Transverse colon (tissue), 4 donors: ENCODE measurements around the gene NBDY. TPM values are rescaled to one million over a fixed set of nuclear protein-coding genes. Genes with fewer than 3 reads are reported as not detected.

Experiments
- DNase-seq: peaks from one replicate; pipeline ENCODE4 v3.0.0-alpha.2; 2019
- H3K27ac ChIP-seq, 4 donors: fragments of 200-600 bp; sonication (generic); 2 replicates each; pipeline ENCODE4 v1.5.1; 2016 to 2018; ENCODE audit warnings: inconsistent platforms in 4 of 4
- H3K27me3 ChIP-seq: fragments of 200-600 bp; sonication (generic); 2 replicates; pipeline ENCODE4 v1.5.1; 2017; ENCODE audit warnings: inconsistent platforms
- H3K36me3 ChIP-seq, 4 donors: fragments of 200-600 bp; sonication (generic); 2 replicates each; pipeline ENCODE4 v1.5.1; 2017 to 2019; ENCODE audit warnings: inconsistent platforms in 4 of 4
- H3K4me1 ChIP-seq, 4 donors: fragments of 200-600 bp; sonication (generic); 2 replicates each; pipeline ENCODE4 v1.5.1; 2017 to 2020; ENCODE audit warnings: inconsistent platforms in 4 of 4
- H3K4me3 ChIP-seq, 4 donors: fragments of 200-600 bp; sonication (generic); 1 replicate in 1 of 4; 2 replicates in 3 of 4; pipeline versions ENCODE4 v1.5.1 to v1.6.1; 2017 to 2019; ENCODE audit warnings: inconsistent platforms in 4 of 4
- H3K9me3 ChIP-seq, 2 donors: fragments of 200-600 bp; sonication (generic); 2 replicates each; pipeline ENCODE4 v1.5.1; 2017 to 2019; ENCODE audit warnings: inconsistent platforms in 2 of 2
- EP300 ChIP-seq: sonication (generic); formaldehyde crosslinking; IDR thresholded peaks from one replicate; pipeline ENCODE4 v1.6.1; 2017; ENCODE audit warnings: antibody characterized with exemption, low read depth
- POLR2A ChIP-seq: fragments of 450-650 bp; IDR thresholded peaks from one replicate; pipeline ENCODE4 v1.6.1; 2016; ENCODE audit warnings: antibody characterized with exemption, mild to moderate bottlenecking, moderate library complexity
- POLR2AphosphoS5 ChIP-seq, 3 donors: sonication (generic); formaldehyde crosslinking; IDR thresholded peaks; one replicate each; pipeline ENCODE4 v1.6.1; 2016; ENCODE audit warnings: antibody characterized with exemption in 3 of 3
- WGBS, 2 donors: methylation state at CpG; one replicate each; pipeline ENCODE4 v1.1.5; 2018; ENCODE audit warnings: low coverage in 1 of 2; 5-methylcytosine and 5-hydroxymethylcytosine counted together
- in situ Hi-C, 4 donors: fragments of 200-750 bp; cut with MboI; loops; one replicate each; pipeline versions ENCODE4 v1.15.0 to v1.15.1; 2017; ENCODE audit warnings: low sequenced_read_pairs in 3 of 4, low pct_ligation_motif_present in 1 of 4, low pct_unique_long_range_greater_than_20kb in 1 of 4
- intact Hi-C: fragments of 100-400 bp; cut with DNase I; formaldehyde crosslinking; loops from one replicate; pipeline ENCODE4 v1.15.1; 2023; ENCODE audit warnings: low total_unique reads
- total RNA-seq, 4 donors: library from RNA; depleted of rRNA; stranded (reverse); fragments of >200 nt; gene quantifications; one replicate each; pipeline ENCODE4 v1.1.0, GENCODE V29; 2016
- TF ChIP-seq, protein P1 (sequence below), 5 experiments: fragments of 200-600 bp in 3 of 5; fragments of 450-650 bp in 2 of 5; sonication (generic) in 3 of 5; IDR thresholded peaks; 1 replicate in 2 of 5; 2 replicates in 3 of 5; pipeline ENCODE4 v1.5.1; 2016 to 2017; ENCODE audit warnings: antibody characterized with exemption in 5 of 5, inconsistent platforms in 3 of 5, mild to moderate bottlenecking in 2 of 5, moderate library complexity in 1 of 5

Gene NBDY
- total RNA-seq, 4 donors from 2014 or later, result 4.1 to 10.5 (median 9.4) TPM; not detected in 1

DNA sequence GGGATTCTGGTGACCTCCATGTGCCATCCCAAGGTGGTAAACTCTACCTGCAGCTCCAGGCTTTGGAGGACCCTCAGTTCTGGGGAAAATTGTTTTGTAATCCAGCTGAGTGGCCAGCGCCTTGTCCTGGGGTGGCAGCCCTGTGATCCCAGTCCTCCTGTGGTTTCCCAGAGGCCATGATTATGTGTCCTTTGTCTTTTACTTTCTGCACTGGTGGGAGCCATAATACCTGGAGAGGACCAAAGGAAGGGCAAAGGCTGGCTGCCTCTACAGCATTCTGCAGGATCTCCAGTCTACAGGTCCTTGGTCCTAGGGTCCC is 64.0 kb downstream of the NBDY start:
- H3K4me3 ChIP-seq, result no peak overlapping the region
- no peak for TF ChIP-seq POLR2A
- TF ChIP-seq EP300, result no peak
- TF ChIP-seq POLR2AphosphoS5 (IDR thresholded peaks at IDR 0.05), result no peak
- TF ChIP-seq, protein P1, sequence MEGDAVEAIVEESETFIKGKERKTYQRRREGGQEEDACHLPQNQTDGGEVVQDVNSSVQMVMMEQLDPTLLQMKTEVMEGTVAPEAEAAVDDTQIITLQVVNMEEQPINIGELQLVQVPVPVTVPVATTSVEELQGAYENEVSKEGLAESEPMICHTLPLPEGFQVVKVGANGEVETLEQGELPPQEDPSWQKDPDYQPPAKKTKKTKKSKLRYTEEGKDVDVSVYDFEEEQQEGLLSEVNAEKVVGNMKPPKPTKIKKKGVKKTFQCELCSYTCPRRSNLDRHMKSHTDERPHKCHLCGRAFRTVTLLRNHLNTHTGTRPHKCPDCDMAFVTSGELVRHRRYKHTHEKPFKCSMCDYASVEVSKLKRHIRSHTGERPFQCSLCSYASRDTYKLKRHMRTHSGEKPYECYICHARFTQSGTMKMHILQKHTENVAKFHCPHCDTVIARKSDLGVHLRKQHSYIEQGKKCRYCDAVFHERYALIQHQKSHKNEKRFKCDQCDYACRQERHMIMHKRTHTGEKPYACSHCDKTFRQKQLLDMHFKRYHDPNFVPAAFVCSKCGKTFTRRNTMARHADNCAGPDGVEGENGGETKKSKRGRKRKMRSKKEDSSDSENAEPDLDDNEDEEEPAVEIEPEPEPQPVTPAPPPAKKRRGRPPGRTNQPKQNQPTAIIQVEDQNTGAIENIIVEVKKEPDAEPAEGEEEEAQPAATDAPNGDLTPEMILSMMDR (IDR thresholded peaks at IDR 0.05), result no peak
- in situ Hi-C loops, result loop anchor here in 1 of 4 donors (25.0 kb wide), 1 partner anchor 194 kb away; the partner anchor contains the start of gene SPIN3
- no peaks in the 10 kb centered on the region for H3K27me3 ChIP-seq
- WGBS, 2 donors, result 100% methylated on average over 1 of the region's 1 CpG; no CpG with 5 or more reads in 1 of the 2 donors
- intact Hi-C loops, result no loop called here
- H3K27ac ChIP-seq, result no peak overlapping the region
- no peaks in the 10 kb centered on the region for H3K4me1 ChIP-seq
- H3K36me3 ChIP-seq, result no peaks in the 10 kb centered on the region
- no peak for DNase-seq
- no peaks in the 10 kb centered on the region for H3K9me3 ChIP-seq

DNA sequence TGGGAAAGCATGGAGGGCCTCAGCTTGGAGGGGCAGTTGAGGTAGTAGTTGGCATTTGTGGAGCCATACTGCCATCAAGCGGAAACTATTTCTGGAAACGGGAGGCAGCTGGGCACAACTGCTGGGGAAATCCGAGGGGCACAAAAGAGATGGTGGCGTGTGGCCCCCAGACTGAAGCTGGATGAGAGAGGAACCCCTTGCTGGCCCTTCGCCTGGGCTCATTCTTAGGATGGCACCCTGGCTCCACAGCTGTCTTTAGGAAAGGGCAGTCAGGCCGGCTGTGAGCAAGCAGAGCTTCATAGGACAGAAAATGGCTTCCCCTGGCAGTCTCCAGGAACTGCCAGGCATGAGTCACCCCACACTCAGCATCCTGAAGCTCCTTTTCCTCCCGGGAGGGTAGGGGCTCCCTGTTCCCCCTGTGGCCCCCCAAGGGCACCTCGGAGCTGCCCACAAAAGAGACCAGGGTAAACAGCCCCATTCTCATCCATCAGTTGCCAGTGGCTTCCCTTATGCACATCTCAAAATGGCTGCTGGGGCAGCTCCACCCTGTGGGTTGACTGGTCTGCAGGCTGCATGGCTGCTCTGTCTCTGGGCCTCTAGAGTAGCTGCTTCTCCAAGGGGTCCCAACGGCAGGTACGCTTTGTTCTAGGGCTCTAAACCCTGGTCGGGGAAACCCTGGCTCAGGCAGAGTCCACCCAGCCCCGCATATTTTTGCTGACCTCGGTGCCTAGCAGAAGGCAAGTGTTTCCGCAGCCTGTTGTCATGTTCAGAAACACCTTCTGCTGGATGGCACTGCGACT is 64.7 kb downstream of the NBDY start:
- in situ Hi-C loops, result loop anchor here in 1 of 4 donors (25.0 kb wide), 1 partner anchor 194 kb away; the partner anchor contains the start of gene SPIN3
- 80% methylated on average over 14 of the region's 15 CpGs; no CpG with 5 or more reads in 1 of the 2 donors for WGBS, 2 donors

DNA sequence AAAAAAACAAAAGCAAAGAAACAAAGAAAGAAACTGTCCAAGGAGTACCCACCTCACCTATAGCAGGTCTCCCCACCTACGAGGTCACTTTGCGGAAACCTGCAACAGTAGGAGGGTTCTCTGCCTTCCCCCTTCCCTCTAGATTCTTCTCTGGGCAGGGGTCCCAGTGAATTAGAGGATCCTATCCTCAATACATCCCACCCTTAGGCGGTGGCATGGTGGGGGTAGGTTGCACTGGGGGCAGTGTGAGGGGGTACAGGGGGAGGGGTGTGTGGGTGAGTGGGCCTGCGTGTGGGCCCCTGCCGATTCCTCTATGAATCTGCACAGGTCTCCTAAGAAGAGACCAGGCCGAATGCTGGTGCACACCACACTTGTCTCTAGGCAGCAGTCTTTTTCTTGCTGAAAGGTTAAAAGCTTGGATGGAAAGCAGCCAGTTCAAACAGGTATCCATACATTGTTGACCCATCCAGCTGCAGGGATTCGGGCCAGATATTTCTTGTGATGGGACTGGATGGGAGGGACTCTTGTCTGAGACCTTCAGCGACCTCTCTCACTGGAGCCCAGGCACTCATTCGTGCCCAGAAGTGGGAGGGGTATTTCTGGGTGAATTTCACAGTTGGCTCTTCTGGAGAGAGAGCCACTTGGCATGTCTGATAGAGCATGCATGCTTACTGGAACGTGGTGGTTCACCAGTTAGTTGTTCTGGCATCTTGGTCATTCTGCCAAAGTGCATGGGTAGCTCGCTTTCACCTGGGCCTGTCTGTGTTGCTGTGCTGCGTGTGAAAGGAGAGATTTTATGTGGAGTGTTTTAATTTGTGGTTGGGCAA is 65.6 kb downstream of the NBDY start:
- intact Hi-C loops (no loop called here), in situ Hi-C loops (loop anchor here in 1 of 4 donors (25.0 kb wide), 1 partner anchor 193 kb away; the partner anchor contains the start of gene SPIN3)
- no peaks in the 10 kb centered on the region for H3K4me1 ChIP-seq
- H3K27ac ChIP-seq, result no peak overlapping the region
- H3K4me3 ChIP-seq, result no peak overlapping the region
- no peaks in the 10 kb centered on the region for H3K36me3 ChIP-seq
- no peak for TF ChIP-seq EP300
- TF ChIP-seq, protein P1 (IDR thresholded peaks at IDR 0.05), result no peak
- no peak for TF ChIP-seq POLR2A
- no peak for TF ChIP-seq POLR2AphosphoS5 (IDR thresholded peaks at IDR 0.05)
- no peak for DNase-seq
- WGBS, 2 donors, result 86% methylated on average over 12 of the region's 12 CpGs; no CpG with 5 or more reads in 1 of the 2 donors
- H3K9me3 ChIP-seq, result no peaks in the 10 kb centered on the region
- no peaks in the 10 kb centered on the region for H3K27me3 ChIP-seq

More for the DNA sequence above, 64.7 kb downstream of the NBDY start:
- DNase-seq, result peak; percentile 3
- Histone ChIP-seq H3K4me3 (no peak overlapping the region), H3K4me1 (no peaks in the 10 kb centered on the region), H3K27ac (no peak overlapping the region), H3K36me3 (no peaks in the 10 kb centered on the region), H3K27me3 (no peaks in the 10 kb centered on the region), H3K9me3 (no peaks in the 10 kb centered on the region)
- intact Hi-C loops, result no loop called here
- TF ChIP-seq EP300 (no peak), POLR2AphosphoS5 (IDR thresholded peaks at IDR 0.05) (no peak), POLR2A (no peak)
- TF ChIP-seq, protein P1 (IDR thresholded peaks at IDR 0.05), result no peak

DNA sequence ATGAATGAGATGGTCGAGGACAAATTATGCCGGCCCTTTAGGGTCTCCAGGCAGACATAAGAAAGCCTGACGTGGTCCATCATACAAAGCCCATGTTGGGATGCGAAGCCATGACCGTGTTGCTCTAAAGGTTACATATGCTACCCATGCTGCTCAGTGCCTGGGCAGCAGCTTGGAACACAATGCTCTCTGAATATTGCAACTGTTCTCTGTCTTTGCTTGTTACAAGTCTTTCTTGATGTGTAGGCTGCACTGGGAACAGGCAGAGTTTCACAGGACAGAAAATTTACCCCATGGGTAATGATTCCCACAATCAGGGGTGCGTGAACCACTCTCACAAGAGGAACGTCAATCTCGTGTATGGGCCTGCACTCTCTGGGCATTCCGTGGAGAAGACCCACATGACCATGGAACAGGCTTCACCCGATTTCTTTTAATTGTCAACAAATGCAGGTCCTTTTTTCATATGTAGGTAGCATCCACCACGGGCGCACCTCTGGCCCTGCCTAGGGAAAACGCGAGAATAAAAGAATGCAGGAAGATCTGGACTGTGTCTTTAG is 66.3 kb downstream of the NBDY start:
- peak; percentile 1 for DNase-seq
- H3K27me3 ChIP-seq, result no peaks in the 10 kb centered on the region
- TF ChIP-seq, protein P1 (IDR thresholded peaks at IDR 0.05), result no peak
- TF ChIP-seq POLR2A (no peak), EP300 (no peak), POLR2AphosphoS5 (IDR thresholded peaks at IDR 0.05) (no peak)
- H3K4me1 ChIP-seq, result no peaks in the 10 kb centered on the region
- H3K9me3 ChIP-seq, result no peaks in the 10 kb centered on the region
- H3K36me3 ChIP-seq, result no peaks in the 10 kb centered on the region
- intact Hi-C loops (no loop called here), in situ Hi-C loops (loop anchor here in 1 of 4 donors (25.0 kb wide), 1 partner anchor 192 kb away; the partner anchor contains the start of gene SPIN3)
- no peak overlapping the region for H3K4me3 ChIP-seq
- H3K27ac ChIP-seq, result no peak overlapping the region
- WGBS, 2 donors, result 90% methylated on average over 14 of the region's 14 CpGs; no CpG with 5 or more reads in 1 of the 2 donors
